Loucy (cell line): ENCODE measurements around the gene IRGC.

Experiments used
- H2AFZ ChIP-seq: fragments of 200-600 bp; sonication (generic); 2 replicates; pipeline ENCODE4 v1.6.0; 2016; ENCODE audit warnings: antibody characterized with exemption, mild to moderate bottlenecking, low read length, moderate library complexity
- H3F3A ChIP-seq: fragments of 200-600 bp; 2 replicates; pipeline ENCODE4 v1.6.0; 2016; ENCODE audit warnings: antibody characterized with exemption, low read depth, mild to moderate bottlenecking
- H3K27me3 ChIP-seq: fragments of 200-600 bp; sonication (generic); 2 replicates; pipeline ENCODE4 v1.6.1; 2014; ENCODE audit warnings: low read length, mild to moderate bottlenecking; ENCODE audit not compliant: insufficient read depth, poor library complexity, severe bottlenecking
- H3K36me3 ChIP-seq: fragments of 200-600 bp; sonication (generic); 2 replicates; pipeline ENCODE4 v1.6.1; 2016; ENCODE audit warnings: low read length; ENCODE audit not compliant: insufficient read depth
- H3K4me1 ChIP-seq: fragments of 200-600 bp; sonication (generic); 2 replicates; pipeline ENCODE4 v1.5.1; 2014; ENCODE audit warnings: low read length, mild to moderate bottlenecking; ENCODE audit not compliant: insufficient read depth, poor library complexity, severe bottlenecking
- H3K4me2 ChIP-seq: fragments of 200-600 bp; sonication (generic); 2 replicates; pipeline ENCODE4 v1.6.0; 2014; ENCODE audit warnings: antibody characterized with exemption, low read length, low read depth, mild to moderate bottlenecking; ENCODE audit not compliant: poor library complexity, severe bottlenecking
- H3K4me3 ChIP-seq: fragments of 200-600 bp; sonication (generic); 2 replicates; pipeline ENCODE4 v1.5.1; 2014; ENCODE audit warnings: low read length, mild to moderate bottlenecking, mixed read lengths; ENCODE audit not compliant: poor library complexity, severe bottlenecking
- H3K79me2 ChIP-seq: fragments of 200-600 bp; sonication (generic); 2 replicates; pipeline ENCODE4 v1.6.1; 2014; ENCODE audit warnings: low read length; ENCODE audit not compliant: insufficient read depth
- H3K9ac ChIP-seq: fragments of 200-600 bp; sonication (generic); 2 replicates; pipeline ENCODE4 v1.6.0; 2014; ENCODE audit warnings: mild to moderate bottlenecking, low read depth, low read length, moderate library complexity; ENCODE audit not compliant: poor library complexity, severe bottlenecking
- H3K9me2 ChIP-seq: fragments of 200-600 bp; sonication (generic); replicated peaks from 2 replicates; pipeline ENCODE4 v1.6.1; 2016; ENCODE audit warnings: low read depth, low read length, mixed read lengths
- H3K9me3 ChIP-seq: fragments of 200-600 bp; sonication (generic); 2 replicates; pipeline ENCODE4 v1.6.1; 2014; ENCODE audit warnings: mild to moderate bottlenecking, antibody characterized with exemption, low read length, low read depth; ENCODE audit not compliant: insufficient read depth
- H4K20me1 ChIP-seq: fragments of 200-600 bp; sonication (generic); 2 replicates; pipeline ENCODE4 v1.6.0; 2014; ENCODE audit warnings: antibody characterized with exemption, low read length, mild to moderate bottlenecking; ENCODE audit not compliant: insufficient read depth, poor library complexity, severe bottlenecking
- CTCF ChIP-seq: fragments of 200-600 bp; sonication (generic); conservative IDR thresholded peaks from 2 replicates; pipeline ENCODE4 v1.5.1; 2014; ENCODE audit warnings: mild to moderate bottlenecking, antibody characterized with exemption, low read length
- EZH2phosphoT487 ChIP-seq: fragments of 200-600 bp; IDR thresholded peaks from 2 replicates; pipeline ENCODE4 v1.6.1; 2018; ENCODE audit warnings: antibody characterized with exemption, mild to moderate bottlenecking, moderate library complexity, borderline replicate concordance

Gene IRGC

GRCh38 chr19:43682824-43683661 lies 32.8 kb upstream of the IRGC start:
- Histone ChIP-seq H3K27me3 (no peaks in the 10 kb centered on the region), H4K20me1 (no peaks in the 10 kb centered on the region), H3K9me2 (no peaks in the 10 kb centered on the region), H3K9ac (no peak overlapping the region), H3F3A (no peaks in the 10 kb centered on the region), H3K79me2 (no peaks in the 10 kb centered on the region), H3K9me3 (no peaks in the 10 kb centered on the region), H3K4me3 (no peak overlapping the region), H3K36me3 (no peaks in the 10 kb centered on the region), H3K4me1 (no peaks in the 10 kb centered on the region), H2AFZ (no peak overlapping the region), H3K4me2 (no peak overlapping the region)
- no peak for TF ChIP-seq EZH2phosphoT487
- no peak for TF ChIP-seq CTCF

GRCh38 chr19:43683905-43684304 lies 32.0 kb upstream of the IRGC start:
- no peaks in the 10 kb centered on the region for H3K4me1 ChIP-seq
- H3K9ac ChIP-seq = no peak overlapping the region
- no peaks in the 10 kb centered on the region for H4K20me1 ChIP-seq

GRCh38 chr19:43684326-43684725 lies 31.6 kb upstream of the IRGC start:
- Histone ChIP-seq H3K9me2 (no peaks in the 10 kb centered on the region), H3K9me3 (no peaks in the 10 kb centered on the region), H3F3A (no peaks in the 10 kb centered on the region), H3K9ac (no peak overlapping the region), H3K36me3 (no peaks in the 10 kb centered on the region), H3K4me1 (no peaks in the 10 kb centered on the region), H3K27me3 (no peaks in the 10 kb centered on the region), H3K79me2 (no peaks in the 10 kb centered on the region), H2AFZ (no peak overlapping the region), H3K4me2 (no peak overlapping the region), H3K4me3 (no peak overlapping the region), H4K20me1 (no peaks in the 10 kb centered on the region)
- TF ChIP-seq EZH2phosphoT487 = no peak
- TF ChIP-seq CTCF = no peak

More at GRCh38 chr19:43683905-43684304, 32.0 kb upstream of the IRGC start:
- Histone ChIP-seq H3K9me3 (no peaks in the 10 kb centered on the region), H3K36me3 (no peaks in the 10 kb centered on the region), H3K9me2 (no peaks in the 10 kb centered on the region), H3K27me3 (no peaks in the 10 kb centered on the region), H3K79me2 (no peaks in the 10 kb centered on the region), H3K4me2 (no peak overlapping the region), H3F3A (no peaks in the 10 kb centered on the region), H3K4me3 (no peak overlapping the region), H2AFZ (no peak overlapping the region)
- TF ChIP-seq CTCF (no peak), EZH2phosphoT487 (no peak)
